Stomach (tissue), 4 donors: ENCODE results near the gene THSD4.

Source experiments
- POLR2AphosphoS5 ChIP-seq, 3 donors: sonication (generic); formaldehyde crosslinking; IDR thresholded peaks; one replicate each; pipeline ENCODE4 v1.6.1; 2016; ENCODE audit warnings: antibody characterized with exemption in 3 of 3
- TF ChIP-seq, protein P1 (sequence below), 7 experiments: fragments of 450-650 bp in 4 of 7; fragments of 200-600 bp in 3 of 7; sonication (generic) in 3 of 7; IDR thresholded peaks; one replicate each; pipeline ENCODE4 v1.5.1; 2016 to 2019; ENCODE audit warnings: antibody characterized with exemption in 7 of 7, control low read depth in 2 of 7, mild to moderate bottlenecking in 1 of 7

DNA sequence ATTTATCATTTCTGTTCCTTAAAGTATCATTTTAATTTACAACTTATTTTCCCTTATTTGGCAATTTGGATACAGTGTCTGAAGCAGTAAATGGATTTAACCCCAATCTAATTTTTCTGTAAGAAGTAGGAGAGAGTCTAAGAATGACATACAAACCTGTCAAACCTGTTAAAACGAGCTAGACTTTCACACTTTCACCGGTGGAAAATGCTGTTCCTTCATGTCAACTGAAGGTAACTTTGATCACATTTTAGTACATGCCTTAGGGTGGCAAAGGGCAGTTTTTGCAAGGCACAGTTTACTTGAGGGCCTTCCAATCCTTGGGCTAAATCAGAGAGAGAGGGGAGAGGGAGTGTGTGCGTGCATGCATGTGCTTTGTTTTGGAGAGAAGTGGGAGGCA lies 221.4 kb downstream of the THSD4 start:
- no peak for TF ChIP-seq POLR2AphosphoS5 (IDR thresholded peaks at IDR 0.05)
- TF ChIP-seq, protein P1, sequence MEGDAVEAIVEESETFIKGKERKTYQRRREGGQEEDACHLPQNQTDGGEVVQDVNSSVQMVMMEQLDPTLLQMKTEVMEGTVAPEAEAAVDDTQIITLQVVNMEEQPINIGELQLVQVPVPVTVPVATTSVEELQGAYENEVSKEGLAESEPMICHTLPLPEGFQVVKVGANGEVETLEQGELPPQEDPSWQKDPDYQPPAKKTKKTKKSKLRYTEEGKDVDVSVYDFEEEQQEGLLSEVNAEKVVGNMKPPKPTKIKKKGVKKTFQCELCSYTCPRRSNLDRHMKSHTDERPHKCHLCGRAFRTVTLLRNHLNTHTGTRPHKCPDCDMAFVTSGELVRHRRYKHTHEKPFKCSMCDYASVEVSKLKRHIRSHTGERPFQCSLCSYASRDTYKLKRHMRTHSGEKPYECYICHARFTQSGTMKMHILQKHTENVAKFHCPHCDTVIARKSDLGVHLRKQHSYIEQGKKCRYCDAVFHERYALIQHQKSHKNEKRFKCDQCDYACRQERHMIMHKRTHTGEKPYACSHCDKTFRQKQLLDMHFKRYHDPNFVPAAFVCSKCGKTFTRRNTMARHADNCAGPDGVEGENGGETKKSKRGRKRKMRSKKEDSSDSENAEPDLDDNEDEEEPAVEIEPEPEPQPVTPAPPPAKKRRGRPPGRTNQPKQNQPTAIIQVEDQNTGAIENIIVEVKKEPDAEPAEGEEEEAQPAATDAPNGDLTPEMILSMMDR (IDR thresholded peaks at IDR 0.05) = no peak
